ENCODE results near the gene MAGEB18.

MAGEB18 gene

GRCh38 chrX:26138274-26138673 lies at the start of gene MAGEB18:
Gene MAGEB18 (plus strand): TSS chrX:26138343. CDS start chrX:26138986, 643 bp downstream.
- no peak for TF ChIP-seq CTCF (IDR thresholded peaks at IDR 0.05; ENCODE audit: extremely low read depth, insufficient read depth, missing control alignments)
- in situ Hi-C loops (cut with MboI; ENCODE audit: low pct_unique_long_range_greater_than_20kb, low sequenced_read_pairs, unreplicated experiment), result no loop called here

GRCh38 chrX:26100421-26100920 lies 37.7 kb upstream of the MAGEB18 start:
- TF ChIP-seq CTCF (IDR thresholded peaks at IDR 0.05; ENCODE audit: extremely low read depth, insufficient read depth, missing control alignments), result no peak
- in situ Hi-C loops (cut with MboI; ENCODE audit: low pct_unique_long_range_greater_than_20kb, low sequenced_read_pairs, unreplicated experiment), result no loop called here
- DNase-seq (ENCODE audit: low spot score), result no peak

More at GRCh38 chrX:26138274-26138673, at the start of gene MAGEB18:
- no peak for DNase-seq (ENCODE audit: low spot score)

GRCh38 chrX:26109142-26109541 lies 29.0 kb upstream of the MAGEB18 start:
- no peak for TF ChIP-seq CTCF (IDR thresholded peaks at IDR 0.05; ENCODE audit: extremely low read depth, insufficient read depth, missing control alignments)
- DNase-seq (ENCODE audit: low spot score), result no peak
- in situ Hi-C loops (cut with MboI; ENCODE audit: low pct_unique_long_range_greater_than_20kb, low sequenced_read_pairs, unreplicated experiment), result no loop called here

GRCh38 chrX:26146024-26146423 lies 7.9 kb downstream of the MAGEB18 start:
- in situ Hi-C loops (cut with MboI; ENCODE audit: low pct_unique_long_range_greater_than_20kb, low sequenced_read_pairs, unreplicated experiment), result no loop called here
- no peak for TF ChIP-seq CTCF (IDR thresholded peaks at IDR 0.05; ENCODE audit: extremely low read depth, insufficient read depth, missing control alignments)
- no peak for DNase-seq (ENCODE audit: low spot score)

- TF ChIP-seq CTCF (IDR thresholded peaks at IDR 0.05; ENCODE audit: extremely low read depth, insufficient read depth, missing control alignments), result no peak
- no peak for DNase-seq (ENCODE audit: low spot score)
- in situ Hi-C loops (cut with MboI; ENCODE audit: low pct_unique_long_range_greater_than_20kb, low sequenced_read_pairs, unreplicated experiment), result no loop called here
Measured at GRCh38 chrX:26160301-26160700, 22.2 kb downstream of the MAGEB18 start, which contains the start of gene MAGEB6B. Gene MAGEB6B (plus strand): TSS chrX:26160601. CDS start chrX:26160601, 0 bp downstream.

All from GM13977 (cell line).